ENCODE results near the gene SLC38A10.
"Not testable (repeated sequence)": the region's sequence is repeated elsewhere in the genome, so short reads cannot be mapped to it uniquely, and the experiment has no call there.

The SLC38A10 gene

GRCh38 chr17:81238815-81239713 lies 56.0 kb downstream of the SLC38A10 start, which contains the start of the genes NDUFAF8 and TEPSIN:
Gene NDUFAF8 (plus strand): TSS chr17:81239318. CDS start chr17:81239364, 46 bp downstream.
Gene TEPSIN (minus strand): TSS chr17:81239055. CDS start chr17:81239033, 22 bp downstream.
- DNase-seq: peak; percentile 100

- no peak for DNase-seq
These were observed 56.7 kb downstream of the SLC38A10 start for GRCh38 chr17:81238490-81238814.

DNA sequence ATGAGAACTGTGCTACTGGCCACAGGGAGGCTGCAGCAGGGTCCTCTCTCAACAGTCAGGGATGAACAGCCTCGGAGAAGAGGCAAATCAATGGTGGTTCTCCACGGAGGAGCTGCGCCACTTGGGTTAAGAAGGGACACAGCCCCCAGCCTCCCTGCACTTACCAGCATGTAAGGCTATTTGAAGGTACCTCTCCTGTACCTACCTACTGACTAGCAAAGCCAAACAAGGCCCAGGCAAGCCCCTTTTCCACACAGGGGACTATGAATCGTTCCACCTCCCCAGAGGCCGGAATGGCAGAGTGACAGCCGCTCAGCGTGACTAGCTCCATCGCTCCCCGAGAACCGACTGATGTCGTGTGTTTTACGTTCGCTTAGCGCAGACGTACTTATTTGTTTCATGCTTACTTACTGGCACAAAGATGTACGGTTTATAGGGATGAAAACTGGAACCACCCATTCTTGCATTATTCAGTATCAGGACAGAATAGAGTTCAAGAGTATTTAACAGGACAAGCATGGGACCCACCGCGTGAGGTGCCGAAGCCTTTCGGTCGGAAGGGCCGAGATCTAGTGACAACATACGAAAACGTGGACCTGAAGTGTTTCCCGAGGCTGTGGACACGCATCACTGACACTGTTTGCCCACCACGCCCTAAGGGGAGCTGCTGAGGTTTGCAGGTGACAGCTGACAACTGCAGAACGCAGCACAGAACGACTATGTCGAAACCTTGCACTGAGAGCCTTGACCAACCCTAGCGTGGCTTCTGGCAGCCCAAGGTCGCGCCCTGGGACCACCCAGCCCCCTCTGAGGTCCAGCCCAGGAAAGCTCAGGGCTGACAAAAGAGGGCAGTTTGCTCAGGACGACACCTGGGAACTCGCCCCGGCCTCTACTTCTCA lies 57.3 kb downstream of the SLC38A10 start:
- DNase-seq: no peak

GRCh38 chr17:81236784-81237183 lies 58.3 kb downstream of the SLC38A10 start:
- no peak for DNase-seq

DNA sequence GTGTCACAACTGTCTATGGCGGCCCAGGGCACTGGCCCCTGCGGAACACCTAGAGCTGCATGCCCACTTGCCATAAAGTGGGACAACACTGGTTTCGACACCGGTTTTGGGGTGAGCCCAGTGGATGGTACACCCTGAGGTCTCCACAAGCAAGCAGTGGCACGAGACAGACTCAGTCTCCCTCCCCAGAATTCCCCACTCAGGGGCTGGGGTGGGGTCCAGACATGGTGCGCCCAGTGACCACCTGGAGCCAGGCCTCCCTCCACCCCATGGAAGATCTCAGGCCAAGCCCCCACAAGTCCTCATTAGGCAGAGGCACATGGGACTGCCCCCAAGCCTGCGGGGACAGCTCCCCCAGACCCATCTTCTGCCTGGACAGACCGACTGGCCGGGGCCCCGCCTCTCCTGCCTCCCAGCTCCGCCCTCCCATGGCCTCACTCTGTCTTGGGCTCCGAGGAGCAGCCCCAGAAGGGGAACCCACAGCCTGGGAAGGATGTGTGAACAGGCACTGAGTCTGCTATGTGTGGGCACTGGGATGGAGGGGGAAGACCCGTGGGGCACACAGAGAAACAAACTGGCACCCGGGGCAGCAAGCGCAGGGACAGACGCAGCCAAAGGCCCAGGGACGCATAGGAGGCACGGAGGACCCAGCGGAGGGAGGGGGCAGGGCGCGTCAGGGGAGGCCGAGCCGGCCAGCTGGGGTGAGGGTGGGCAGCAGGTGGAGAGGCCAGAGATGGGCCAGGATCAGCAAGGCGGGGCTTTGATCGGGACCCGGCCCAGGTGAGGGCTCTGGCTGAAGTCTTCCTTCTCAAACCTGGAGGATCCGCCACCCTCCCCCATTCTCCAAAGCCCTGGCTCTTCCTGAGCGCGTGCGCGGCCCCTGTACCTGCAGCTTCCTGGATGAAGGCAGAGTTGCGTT lies 59.0 kb downstream of the SLC38A10 start:
- DNase-seq: no peak

GRCh38 chr17:81234940-81235821 lies 59.9 kb downstream of the SLC38A10 start:
- no peak for DNase-seq

GRCh38 chr17:81234506-81234855 lies 60.6 kb downstream of the SLC38A10 start:
- DNase-seq: no peak

DNA sequence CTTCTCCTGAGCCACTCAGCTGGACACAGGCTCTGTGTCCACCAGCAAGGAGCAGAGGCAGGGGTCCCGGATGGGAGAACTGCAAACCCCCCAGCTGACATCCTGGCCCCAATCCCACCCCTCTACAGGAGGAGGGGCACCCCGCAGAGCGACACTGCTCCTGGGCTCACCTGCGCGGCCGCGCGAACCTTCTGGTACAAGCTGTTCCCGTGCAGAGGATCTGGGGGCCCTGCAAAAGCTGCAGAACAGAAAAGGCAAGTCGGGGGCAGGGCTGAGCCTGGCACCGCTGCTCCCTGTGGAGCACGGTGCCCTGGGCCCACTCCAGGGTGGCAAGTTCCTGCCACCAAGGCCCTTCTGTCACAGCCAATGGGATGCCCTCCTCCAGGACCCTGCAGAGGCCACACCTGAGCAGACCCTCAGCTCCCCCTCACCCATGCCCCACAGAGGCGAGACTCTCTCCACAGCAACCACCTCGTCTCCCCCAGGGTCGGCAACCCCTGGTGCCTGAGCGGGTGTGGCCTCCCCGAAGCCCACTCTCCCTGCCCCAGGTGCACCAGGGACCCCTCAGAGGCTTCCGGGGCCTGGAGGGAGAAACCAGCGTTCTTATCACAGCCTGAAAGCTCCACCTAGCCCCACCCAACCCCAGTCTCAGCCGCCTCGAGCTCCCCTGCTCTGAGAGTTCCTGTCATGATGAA lies 61.1 kb downstream of the SLC38A10 start:
- DNase-seq: no peak

GRCh38 chr17:81233316-81233715 lies 61.8 kb downstream of the SLC38A10 start:
- no peak for DNase-seq

- DNase-seq: no peak
These were observed 62.4 kb downstream of the SLC38A10 start for GRCh38 chr17:81232616-81233241.

- no peak for DNase-seq
These were observed 63.1 kb downstream of the SLC38A10 start for GRCh38 chr17:81231766-81232581.

DNA sequence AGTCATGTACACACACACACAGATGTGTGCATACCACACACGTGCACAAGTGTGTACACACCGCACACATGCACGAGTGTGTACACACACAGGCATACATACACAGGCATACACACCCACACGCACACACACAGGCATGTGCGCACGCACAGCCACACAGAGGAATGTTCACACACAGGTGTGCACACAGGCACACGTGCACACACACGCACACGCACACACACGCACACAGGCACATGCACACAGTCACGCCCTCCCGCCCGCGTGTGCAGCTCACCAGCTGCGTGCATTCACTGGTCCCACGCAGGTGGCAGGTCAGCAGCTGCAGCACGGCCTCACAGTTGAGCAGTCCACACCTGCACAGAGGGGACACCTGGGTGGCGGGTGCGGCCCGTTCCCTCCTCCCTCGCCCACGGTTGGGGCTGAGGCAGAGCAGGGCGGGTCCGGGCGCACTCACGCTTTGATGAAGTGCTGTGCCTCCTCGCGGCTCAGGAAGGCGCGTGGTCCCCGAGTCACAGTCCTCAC lies 63.9 kb downstream of the SLC38A10 start:
- DNase-seq: no peak

DNA sequence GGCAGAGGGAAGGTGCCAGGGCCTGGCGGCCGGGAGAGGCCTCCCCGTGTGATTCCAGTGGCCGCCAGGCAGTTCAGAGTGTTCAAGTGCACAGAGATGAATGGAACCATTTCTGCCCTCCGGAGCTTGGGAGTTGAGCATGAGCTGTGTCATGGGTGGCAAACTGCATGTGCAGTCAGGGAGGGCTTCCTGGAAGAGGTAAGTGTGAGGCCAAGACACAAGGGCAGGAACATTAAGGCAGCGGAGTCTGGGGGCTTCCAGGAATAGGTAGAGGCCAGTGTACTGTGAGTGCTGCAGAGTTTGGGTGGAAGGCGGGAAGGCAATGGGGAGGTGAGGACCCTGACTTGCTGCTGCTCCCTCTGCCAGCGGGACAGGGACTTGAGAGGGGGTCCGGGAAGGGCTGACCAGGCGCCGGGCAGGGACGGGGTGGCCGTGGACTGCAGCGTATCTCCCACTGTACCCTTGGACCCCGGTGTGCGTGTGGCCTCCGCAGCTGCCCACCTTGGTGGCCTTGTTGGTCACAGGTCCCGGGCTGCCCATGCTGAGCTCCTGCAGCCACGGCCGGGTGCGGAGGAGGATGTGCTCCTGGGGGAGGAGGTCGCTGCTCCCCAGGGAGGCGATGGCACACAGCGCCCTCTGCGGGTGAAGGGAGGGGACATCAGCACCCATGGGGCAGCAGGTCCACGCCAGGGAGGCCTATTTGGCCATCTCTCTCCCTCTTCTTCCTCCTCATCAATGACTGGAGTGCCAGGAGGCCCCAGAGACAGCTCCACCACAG lies 64.9 kb downstream of the SLC38A10 start:
- no peak for DNase-seq

DNA sequence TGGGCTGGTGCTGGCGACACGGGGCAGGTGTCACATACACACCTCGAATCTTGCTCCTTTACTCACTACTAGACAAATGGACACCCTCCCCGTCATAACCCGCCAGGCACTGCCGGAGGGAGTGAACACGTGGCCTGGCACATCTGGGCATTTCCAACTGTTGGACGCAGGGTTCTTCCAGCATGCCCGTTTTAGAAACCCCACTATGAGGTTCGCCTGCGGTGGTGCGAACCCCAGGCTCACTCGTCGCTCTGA lies 65.5 kb downstream of the SLC38A10 start:
- DNase-seq: no peak

DNA sequence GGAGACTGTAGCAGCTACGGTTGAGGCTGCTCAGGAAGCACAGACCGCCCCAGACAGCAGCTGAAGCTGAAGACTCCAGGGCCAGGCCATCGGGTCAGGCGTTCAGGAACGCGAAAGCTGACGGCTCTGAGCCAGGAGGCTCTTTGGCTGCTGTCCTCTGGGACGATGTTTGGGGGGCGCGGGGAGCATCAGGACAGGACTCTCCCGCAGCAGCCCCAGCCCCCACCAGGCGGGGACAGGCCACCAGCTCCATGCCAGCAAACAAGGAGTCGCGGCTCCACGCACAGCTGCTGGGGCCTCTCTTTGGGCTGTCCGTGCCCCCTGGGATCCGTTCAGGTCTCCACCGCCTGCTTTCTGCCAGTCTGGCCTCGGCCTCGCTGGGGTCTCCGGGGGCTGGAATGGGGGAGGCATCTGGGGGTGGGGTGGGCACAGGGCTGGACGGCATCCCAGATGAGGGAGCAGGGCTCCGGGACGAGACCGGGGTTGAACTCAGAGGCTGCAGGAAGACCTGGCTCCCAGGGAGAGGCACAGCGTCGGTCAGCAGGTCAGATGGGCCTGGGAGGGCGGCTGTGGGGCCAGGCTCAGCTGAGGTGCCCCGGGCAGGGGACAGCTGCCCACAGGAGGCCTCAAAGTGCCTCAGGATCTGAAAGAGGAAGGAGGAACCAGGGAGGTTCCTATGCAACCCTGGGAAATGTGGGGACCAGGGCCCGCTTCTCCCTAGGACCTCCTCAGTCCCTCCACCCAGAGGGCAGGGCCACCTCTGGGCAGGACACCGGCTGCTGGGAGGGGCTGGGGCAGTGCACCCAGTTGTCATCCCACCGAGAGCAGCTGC lies 66.1 kb downstream of the SLC38A10 start:
- no peak for DNase-seq

GRCh38 chr17:81228420-81228819 lies 66.7 kb downstream of the SLC38A10 start:
- DNase-seq: no peak

- DNase-seq: not testable (repeated sequence)
These were observed 67.5 kb downstream of the SLC38A10 start for GRCh38 chr17:81227630-81228029.

DNA sequence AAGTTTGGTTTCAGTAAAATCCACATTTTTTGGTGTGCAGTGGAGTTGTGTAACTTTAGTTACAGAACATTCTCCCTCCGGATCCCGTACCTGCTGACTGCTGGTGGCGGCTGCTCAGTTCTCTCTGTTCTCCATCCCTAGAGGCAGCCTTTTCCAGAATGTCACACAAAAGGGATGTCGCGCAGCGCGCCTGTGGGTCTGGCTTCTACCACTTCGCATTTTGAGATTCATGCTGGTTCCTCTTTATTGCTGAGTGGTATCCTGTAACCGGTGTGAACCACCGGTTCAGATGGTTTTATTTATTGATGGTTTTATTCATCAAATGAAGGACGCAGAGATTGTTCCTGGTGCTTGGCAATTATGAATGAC lies 71.4 kb downstream of the SLC38A10 start:
- DNase-seq: no peak
